BLaER1 treated with 17β-estradiol and CSF1 and Interleukin-3, amounts not matched to agents 10 nM and 100 nM (cell line): ENCODE data around the gene ANKRD11.
A peak's percentile ranks its signal among the peaks of the same experiment; 100 is the strongest.

Experiments used
- H3K27ac ChIP-seq, 11 experiments: shearing (Covaris generic); formaldehyde crosslinking; 2 replicates each; pipeline ENCODE4 v1.8.1; 2022
- H3K27me3 ChIP-seq, 11 experiments: shearing (Covaris generic); formaldehyde crosslinking; 2 replicates each; pipeline ENCODE4 v1.8.1; 2022
- H3K36me3 ChIP-seq, 11 experiments: shearing (Covaris generic); formaldehyde crosslinking; 2 replicates each; pipeline ENCODE4 v1.8.1; 2022
- H3K4me1 ChIP-seq, 10 experiments: shearing (Covaris generic); formaldehyde crosslinking; 2 replicates each; pipeline ENCODE4 v1.8.1; 2022
- H3K4me2 ChIP-seq, 11 experiments: shearing (Covaris generic); formaldehyde crosslinking; 2 replicates each; pipeline ENCODE4 v1.8.1; 2022
- H3K4me3 ChIP-seq, 10 experiments: shearing (Covaris generic); formaldehyde crosslinking; 2 replicates each; pipeline ENCODE4 v1.8.1; 2022
- H3K9ac ChIP-seq, 11 experiments: shearing (Covaris generic); formaldehyde crosslinking; 2 replicates each; pipeline ENCODE4 v1.8.1; 2022
- H3K9me3 ChIP-seq, 11 experiments: shearing (Covaris generic); formaldehyde crosslinking; replicated peaks in 1 of 11; 2 replicates each; pipeline ENCODE4 v1.8.1; 2022
- H4K20me1 ChIP-seq, 11 experiments: shearing (Covaris generic); formaldehyde crosslinking; 2 replicates each; pipeline ENCODE4 v1.8.1; 2022
- Cebpa-rat ChIP-seq, 11 experiments: shearing (Covaris generic); IDR thresholded peaks; 2 replicates each; pipeline ENCODE4 v1.8.1; 2022

Gene ANKRD11

GRCh38 chr16:89243664-89244063 is 246.7 kb downstream of the ANKRD11 start:
- no peak for TF ChIP-seq Cebpa-rat (IDR thresholded peaks at IDR 0.05)
- Histone ChIP-seq H3K9me3 (peaks cover 6 to 17% (median 7%) of the 10 kb centered on the region in 11 experiments; a peak in 20 of 22 replicates), H3K27me3 (peaks cover 0 to 4% (median 0%) of the 10 kb centered on the region in 11 experiments; a peak in 1 of 22 replicates), H3K9ac (no peak overlapping the region), H3K4me2 (peak overlapping the region in 3 of 11 experiments; percentile 29 to 99 (median 33); a peak in 5 of 22 replicates), H3K27ac (no peak overlapping the region), H3K36me3 (no peaks in the 10 kb centered on the region), H3K4me3 (no peak overlapping the region), H4K20me1 (no peaks in the 10 kb centered on the region), H3K4me1 (peaks cover 12 to 46% (median 27%) of the 10 kb centered on the region in 10 experiments)

GRCh38 chr16:89242795-89243200 is 247.6 kb downstream of the ANKRD11 start:
- Histone ChIP-seq H3K27me3 (no peaks in the 10 kb centered on the region), H3K4me1 (peaks cover 12 to 46% (median 27%) of the 10 kb centered on the region in 10 experiments), H3K4me2 (peak overlapping the region in 7 of 11 experiments; percentile 17 to 99 (median 29); a peak in 10 of 22 replicates), H3K9ac (no peak overlapping the region), H3K9me3 (peaks cover 0 to 9% (median 0%) of the 10 kb centered on the region in 11 experiments; a peak in 2 of 22 replicates), H4K20me1 (no peaks in the 10 kb centered on the region), H3K4me3 (no peak overlapping the region), H3K36me3 (no peaks in the 10 kb centered on the region), H3K27ac (0 out of 22 replicates have a peak overlapping the region, but pooled peaks of 1 of the 11 experiments have one; percentile 10)
- TF ChIP-seq Cebpa-rat (IDR thresholded peaks at IDR 0.05): no peak

GRCh38 chr16:89241187-89242007 is 249.0 kb downstream of the ANKRD11 start:
- Histone ChIP-seq H3K4me1 (peaks cover 7 to 41% (median 20%) of the 10 kb centered on the region in 10 experiments; a peak in 18 of 20 replicates), H3K36me3 (peaks cover 0 to 3% (median 0%) of the 10 kb centered on the region in 11 experiments; a peak in 3 of 22 replicates), H3K9me3 (0 out of 22 replicates have a peak, but pooled peaks cover 0 to 6% (median 0%) of the 10 kb centered on the region in 11 experiments), H4K20me1 (no peaks in the 10 kb centered on the region), H3K9ac (peak overlapping the region; percentile 84 to 97 (median 90)), H3K27me3 (no peaks in the 10 kb centered on the region), H3K27ac (peak overlapping the region; percentile 88 to 99 (median 93)), H3K4me2 (peak overlapping the region; percentile 82 to 99 (median 91)), H3K4me3 (peak overlapping the region; percentile 58 to 77 (median 68))
- TF ChIP-seq Cebpa-rat (IDR thresholded peaks at IDR 0.05): no peak

GRCh38 chr16:89237733-89238132 is 252.6 kb downstream of the ANKRD11 start:
- no peak overlapping the region for H3K27ac ChIP-seq
- H4K20me1 ChIP-seq: no peaks in the 10 kb centered on the region
- no peak overlapping the region for H3K4me2 ChIP-seq
- H3K9me3 ChIP-seq: peaks cover 0 to 12% (median 1%) of the 10 kb centered on the region in 11 experiments; a peak in 5 of 22 replicates
- peaks cover 22 to 38% (median 33%) of the 10 kb centered on the region in 11 experiments for H3K36me3 ChIP-seq
- no peak for TF ChIP-seq Cebpa-rat (IDR thresholded peaks at IDR 0.05)
- H3K9ac ChIP-seq: no peak overlapping the region
- H3K27me3 ChIP-seq: no peaks in the 10 kb centered on the region
- H3K4me1 ChIP-seq: peaks cover 7 to 26% (median 16%) of the 10 kb centered on the region in 10 experiments; a peak in 18 of 20 replicates
- H3K4me3 ChIP-seq: no peak overlapping the region

GRCh38 chr16:89233678-89234490 is 256.5 kb downstream of the ANKRD11 start:
- peaks cover 0 to 21% (median 4%) of the 10 kb centered on the region in 11 experiments; a peak in 8 of 22 replicates for H4K20me1 ChIP-seq

GRCh38 chr16:89232107-89232506 is 258.3 kb downstream of the ANKRD11 start:
- Histone ChIP-seq H3K4me3 (no peak overlapping the region), H3K27ac (no peak overlapping the region), H3K4me1 (no peaks in the 10 kb centered on the region), H3K27me3 (no peaks in the 10 kb centered on the region), H3K9me3 (peaks cover 23 to 58% (median 49%) of the 10 kb centered on the region in 11 experiments), H3K9ac (no peak overlapping the region), H3K4me2 (no peak overlapping the region), H4K20me1 (peaks cover 0 to 21% (median 4%) of the 10 kb centered on the region in 11 experiments; a peak in 8 of 22 replicates), H3K36me3 (peaks cover 77 to 95% (median 89%) of the 10 kb centered on the region in 11 experiments)
- TF ChIP-seq Cebpa-rat (IDR thresholded peaks at IDR 0.05): no peak

More at GRCh38 chr16:89233678-89234490, 256.5 kb downstream of the ANKRD11 start:
- Histone ChIP-seq H3K4me1 (no peaks in the 10 kb centered on the region), H3K4me2 (no peak overlapping the region), H3K9ac (no peak overlapping the region), H3K27ac (no peak overlapping the region), H3K4me3 (no peak overlapping the region), H3K36me3 (peaks cover 60 to 77% (median 71%) of the 10 kb centered on the region in 11 experiments), H3K27me3 (no peaks in the 10 kb centered on the region), H3K9me3 (peaks cover 5 to 41% (median 31%) of the 10 kb centered on the region in 11 experiments)
- TF ChIP-seq Cebpa-rat (IDR thresholded peaks at IDR 0.05): no peak

- Histone ChIP-seq H3K4me2 (no peak overlapping the region), H3K36me3 (peaks cover 91 to 100% (median 97%) of the 10 kb centered on the region in 11 experiments), H3K27me3 (no peaks in the 10 kb centered on the region), H3K9me3 (peaks cover 37 to 74% (median 65%) of the 10 kb centered on the region in 11 experiments), H3K4me1 (no peaks in the 10 kb centered on the region), H3K27ac (no peak overlapping the region), H4K20me1 (peaks cover 0 to 21% (median 4%) of the 10 kb centered on the region in 11 experiments; a peak in 8 of 22 replicates), H3K9ac (no peak overlapping the region), H3K4me3 (no peak overlapping the region)
- TF ChIP-seq Cebpa-rat (IDR thresholded peaks at IDR 0.05): no peak
Measured at GRCh38 chr16:89230255-89230654, 260.1 kb downstream of the ANKRD11 start.

- no peak for TF ChIP-seq Cebpa-rat (IDR thresholded peaks at IDR 0.05)
- peaks cover 35 to 48% (median 42%) of the 10 kb centered on the region in 11 experiments for H3K9me3 ChIP-seq
- H4K20me1 ChIP-seq: peaks cover 0 to 17% (median 0%) of the 10 kb centered on the region in 11 experiments; a peak in 8 of 22 replicates
- peaks cover 91 to 100% (median 96%) of the 10 kb centered on the region in 11 experiments for H3K36me3 ChIP-seq
- no peak overlapping the region for H3K4me2 ChIP-seq
- no peak overlapping the region for H3K27ac ChIP-seq
- no peak overlapping the region for H3K9ac ChIP-seq
- H3K27me3 ChIP-seq: no peaks in the 10 kb centered on the region
- peaks cover 0 to under 1% (median 0%) of the 10 kb centered on the region in 10 experiments; a peak in 1 of 20 replicates for H3K4me1 ChIP-seq
- no peak overlapping the region for H3K4me3 ChIP-seq
Measured at GRCh38 chr16:89224665-89225064, 265.7 kb downstream of the ANKRD11 start.
